ENCODE results near the gene RDH11. TPM values are rescaled to one million over a fixed set of nuclear protein-coding genes. Genes with fewer than 3 reads are reported as not detected.
A peak's percentile ranks its signal among the peaks of the same experiment; 100 is the strongest.
"Not testable (repeated sequence)": the region's sequence is repeated elsewhere in the genome, so short reads cannot be mapped to it uniquely, and the experiment has no call there.

Gene RDH11
- total and polyA plus RNA-seq, 8 donors, result 14.0 to 40.3 (median 21.7) TPM

DNA sequence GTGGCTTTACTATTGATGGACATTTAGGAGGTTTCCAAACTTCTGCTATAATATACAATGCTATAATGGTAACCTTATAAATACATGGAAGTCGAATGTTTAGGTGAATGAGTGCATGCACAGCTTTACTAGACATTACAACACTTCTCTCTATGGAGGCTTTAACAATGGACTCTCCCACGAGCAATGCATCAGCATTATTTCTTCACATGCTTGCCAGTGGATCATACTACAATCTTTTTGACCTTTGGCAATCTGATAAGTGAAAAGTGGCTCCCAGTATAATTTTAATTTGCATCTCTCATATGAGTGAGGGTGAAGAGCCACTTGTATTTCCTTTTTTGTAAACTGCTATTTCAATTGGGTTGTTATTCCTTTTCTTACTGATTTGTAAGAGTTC is 24.3 kb upstream of the RDH11 start:
- H3K27ac ChIP-seq, result no peak overlapping the region
- H3K9me3 ChIP-seq, result no peaks in the 10 kb centered on the region
- no peak for ATAC-seq
- no peaks in the 10 kb centered on the region for H3K27me3 ChIP-seq
- no peaks in the 10 kb centered on the region for H3K4me1 ChIP-seq
- 54 to 65% methylated on average over 2 of the region's 2 CpGs for WGBS, 2 donors
- TF ChIP-seq, protein P1, sequence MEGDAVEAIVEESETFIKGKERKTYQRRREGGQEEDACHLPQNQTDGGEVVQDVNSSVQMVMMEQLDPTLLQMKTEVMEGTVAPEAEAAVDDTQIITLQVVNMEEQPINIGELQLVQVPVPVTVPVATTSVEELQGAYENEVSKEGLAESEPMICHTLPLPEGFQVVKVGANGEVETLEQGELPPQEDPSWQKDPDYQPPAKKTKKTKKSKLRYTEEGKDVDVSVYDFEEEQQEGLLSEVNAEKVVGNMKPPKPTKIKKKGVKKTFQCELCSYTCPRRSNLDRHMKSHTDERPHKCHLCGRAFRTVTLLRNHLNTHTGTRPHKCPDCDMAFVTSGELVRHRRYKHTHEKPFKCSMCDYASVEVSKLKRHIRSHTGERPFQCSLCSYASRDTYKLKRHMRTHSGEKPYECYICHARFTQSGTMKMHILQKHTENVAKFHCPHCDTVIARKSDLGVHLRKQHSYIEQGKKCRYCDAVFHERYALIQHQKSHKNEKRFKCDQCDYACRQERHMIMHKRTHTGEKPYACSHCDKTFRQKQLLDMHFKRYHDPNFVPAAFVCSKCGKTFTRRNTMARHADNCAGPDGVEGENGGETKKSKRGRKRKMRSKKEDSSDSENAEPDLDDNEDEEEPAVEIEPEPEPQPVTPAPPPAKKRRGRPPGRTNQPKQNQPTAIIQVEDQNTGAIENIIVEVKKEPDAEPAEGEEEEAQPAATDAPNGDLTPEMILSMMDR (IDR thresholded peaks at IDR 0.05), result no peak
- H3K4me3 ChIP-seq, result no peak overlapping the region
- no peak for FAIRE-seq
- intact Hi-C loops (cut with DNase I), result no loop called here
- DNase-seq, result no peak
- no peaks in the 10 kb centered on the region for H3K36me3 ChIP-seq

DNA sequence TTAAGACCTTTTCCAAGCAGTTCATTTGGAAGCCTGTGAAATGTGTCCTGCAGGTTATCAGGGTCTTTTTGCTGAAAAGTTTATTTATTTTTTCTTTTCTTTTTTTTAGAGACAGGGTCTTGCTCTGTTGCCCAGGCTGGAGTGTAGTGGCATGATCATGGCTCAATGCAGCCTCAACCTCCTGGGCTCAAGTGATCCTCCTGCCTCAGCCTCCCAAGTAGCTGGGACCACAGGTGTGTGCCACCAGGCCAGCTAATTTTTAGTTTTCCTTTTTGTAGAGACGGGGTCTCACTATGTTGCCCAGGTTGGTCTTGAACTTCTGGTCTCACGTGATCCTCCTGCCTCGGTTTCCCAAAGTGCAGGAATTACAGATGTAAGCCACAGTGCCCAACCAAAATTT is 23.8 kb upstream of the RDH11 start:
- intact Hi-C loops (cut with DNase I); H3K9me3 ChIP-seq; ATAC-seq; H3K4me1 ChIP-seq; DNase-seq; H3K36me3 ChIP-seq; H3K27me3 ChIP-seq; FAIRE-seq; H3K27ac ChIP-seq; H3K4me3 ChIP-seq: not testable (repeated sequence)
- 84 to 90% methylated on average over 3 of the region's 3 CpGs for WGBS, 2 donors

DNA sequence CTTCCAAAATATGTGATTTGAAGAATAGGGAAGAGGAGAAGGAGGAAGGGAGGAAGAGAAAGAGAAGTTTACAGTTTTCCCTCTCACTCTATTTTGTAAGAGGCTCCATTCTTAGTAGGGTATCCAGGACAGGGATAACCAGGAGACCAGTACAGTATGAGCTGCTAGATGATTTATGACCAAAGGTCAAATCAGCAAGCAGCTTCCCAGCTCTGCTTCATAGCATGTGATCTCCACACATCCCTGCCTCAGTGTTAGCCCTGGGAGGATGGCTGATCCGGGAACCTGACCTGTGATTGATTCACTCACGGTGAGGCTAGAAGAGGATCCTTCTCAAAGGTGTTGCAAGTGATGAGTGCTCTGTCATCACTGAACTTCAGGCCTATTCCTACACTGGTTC is 22.7 kb upstream of the RDH11 start:
- intact Hi-C loops (cut with DNase I), result no loop called here
- WGBS, 2 donors, result 60 to 68% methylated on average over 2 of the region's 2 CpGs
- Histone ChIP-seq H3K27me3 (no peaks in the 10 kb centered on the region), H3K4me3 (no peak overlapping the region), H3K9me3 (no peaks in the 10 kb centered on the region), H3K4me1 (no peaks in the 10 kb centered on the region), H3K36me3 (no peaks in the 10 kb centered on the region), H3K27ac (peak overlapping the region in 1 of 4 donors; percentile 1)
- FAIRE-seq (no peak), DNase-seq (no peak), ATAC-seq (peak in 1 of 4 donors; percentile 6)
- TF ChIP-seq, protein P1 (IDR thresholded peaks at IDR 0.05), result no peak

DNA sequence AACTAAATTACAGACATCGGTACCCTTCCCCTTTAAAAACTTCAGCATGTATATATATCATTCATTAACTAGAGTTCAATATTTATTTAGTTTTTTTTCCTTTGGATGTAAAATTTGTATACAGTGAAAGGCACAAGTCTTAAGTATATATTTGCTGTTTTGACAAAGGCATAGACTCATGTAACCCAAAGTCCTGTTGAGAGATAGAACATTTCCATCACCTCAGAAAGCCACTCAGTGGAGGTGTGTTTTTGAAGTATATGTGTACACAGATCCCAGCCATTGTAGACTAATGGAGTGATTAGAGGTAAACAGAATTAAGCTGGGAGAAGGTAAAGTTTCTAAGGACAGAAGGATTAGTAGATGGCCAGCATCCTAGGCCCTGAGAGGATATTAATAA is 21.5 kb upstream of the RDH11 start:
- no peak for DNase-seq
- TF ChIP-seq, protein P1 (IDR thresholded peaks at IDR 0.05), result no peak
- Histone ChIP-seq H3K27me3 (no peaks in the 10 kb centered on the region), H3K36me3 (no peaks in the 10 kb centered on the region), H3K27ac (no peak overlapping the region), H3K9me3 (no peaks in the 10 kb centered on the region), H3K4me3 (no peak overlapping the region), H3K4me1 (no peaks in the 10 kb centered on the region)
- WGBS, 2 donors, result 93 to 98% methylated on average over 1 of the region's 1 CpG
- peak in 1 of 4 donors; percentile 36 for ATAC-seq
- intact Hi-C loops (cut with DNase I), result no loop called here
- FAIRE-seq, result no peak

DNA sequence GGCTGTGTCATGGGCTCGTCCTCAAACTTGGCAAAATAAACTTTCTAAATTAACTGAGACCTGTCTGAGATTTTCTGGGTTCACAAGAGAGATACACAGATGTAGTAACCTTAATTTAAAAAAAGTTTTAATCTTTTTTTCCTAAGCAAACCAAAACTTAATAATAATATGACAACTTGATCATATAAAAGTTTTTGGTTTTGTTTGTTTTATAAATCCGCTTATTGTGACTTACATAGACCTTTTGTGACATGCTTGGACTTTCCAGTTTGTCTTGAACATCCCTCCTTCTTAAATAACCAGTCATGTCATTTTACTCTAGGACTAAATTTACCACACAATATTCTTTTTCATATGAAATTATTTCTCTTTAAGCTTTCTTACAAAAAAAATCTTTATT is 14.6 kb upstream of the RDH11 start:
- TF ChIP-seq, protein P1 (IDR thresholded peaks at IDR 0.05), result no peak
- 96 to 99% methylated on average over 2 of the region's 2 CpGs for WGBS, 2 donors
- Histone ChIP-seq H3K27me3 (no peaks in the 10 kb centered on the region), H3K9me3 (no peaks in the 10 kb centered on the region), H3K4me3 (no peak overlapping the region), H3K27ac (no peak overlapping the region), H3K4me1 (peaks cover 0 to 8% (median 0%) of the 10 kb centered on the region in 3 donors), H3K36me3 (no peaks in the 10 kb centered on the region)
- intact Hi-C loops (cut with DNase I), result no loop called here
- FAIRE-seq (no peak), ATAC-seq (no peak), DNase-seq (no peak)

DNA sequence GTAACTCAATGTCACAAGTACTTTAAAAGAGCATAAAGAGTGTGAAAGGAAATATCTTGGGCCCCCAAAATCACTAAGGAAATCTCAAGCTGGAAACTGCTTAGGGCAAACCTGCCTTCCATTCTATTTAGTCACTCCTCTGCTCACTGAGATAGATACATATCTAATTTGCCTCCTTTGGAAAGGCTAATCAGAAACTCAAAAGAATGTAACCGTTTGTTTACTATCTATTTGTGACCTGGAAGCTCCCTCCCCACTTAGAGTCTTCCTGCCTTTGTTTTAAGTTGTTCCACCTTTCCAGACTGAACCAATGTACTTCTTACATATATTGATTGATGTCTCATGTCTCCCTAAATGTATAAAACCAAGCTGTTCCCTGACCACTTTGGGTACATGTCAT is 14.2 kb upstream of the RDH11 start:
- DNase-seq, H3K4me1 ChIP-seq, H3K9me3 ChIP-seq, FAIRE-seq, H3K27ac ChIP-seq, H3K27me3 ChIP-seq, H3K4me3 ChIP-seq, H3K36me3 ChIP-seq: not testable (repeated sequence)
- peak in 1 of 4 donors; percentile 9 for ATAC-seq
- WGBS, 2 donors, result 54 to 71% methylated on average over 1 of the region's 1 CpG
- intact Hi-C loops (cut with DNase I), result loop anchor here in 2 of 3 donors (10.0 kb wide), 1 partner anchor 125 kb away; no protein-coding TSS in a partner anchor

DNA sequence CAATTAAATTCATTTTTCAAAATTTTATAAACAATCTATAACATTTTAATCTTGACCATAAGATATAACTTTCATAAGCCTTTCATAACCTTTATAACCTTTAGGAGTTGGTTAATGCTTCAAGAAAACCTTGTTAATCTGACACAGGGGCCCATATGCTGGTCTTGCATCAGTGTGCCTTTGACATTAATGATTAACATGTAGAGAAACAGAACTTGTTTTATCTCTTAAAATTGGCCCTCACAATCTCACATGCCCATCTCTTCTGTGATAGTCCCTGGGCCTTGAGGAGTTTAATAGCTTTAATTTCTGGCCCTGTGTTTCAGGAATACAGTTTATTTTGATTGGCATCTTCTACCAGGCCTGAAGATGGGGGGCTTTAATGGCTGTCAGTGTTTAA is 13.8 kb upstream of the RDH11 start:
- peak in 2 of 4 donors; percentile 30 to 35 for ATAC-seq
- H3K27ac ChIP-seq, FAIRE-seq, DNase-seq, H3K27me3 ChIP-seq, H3K36me3 ChIP-seq, H3K4me3 ChIP-seq, H3K9me3 ChIP-seq, H3K4me1 ChIP-seq: not testable (repeated sequence)
- intact Hi-C loops (cut with DNase I), result loop anchor here in 2 of 3 donors (10.0 kb wide), 1 partner anchor 125 kb away; no protein-coding TSS in a partner anchor

Data from pancreas (tissue), 10 donors.